ENCODE results near the gene COLQ.

COLQ gene

GRCh38 chr3:15453501-15453900, 68.0 kb downstream of the COLQ start:
- no peak for DNase-seq

GRCh38 chr3:15452961-15453360, 68.5 kb downstream of the COLQ start:
- no peak for DNase-seq

- no peak for DNase-seq
Measured at GRCh38 chr3:15452156-15452555, 69.3 kb downstream of the COLQ start.

GRCh38 chr3:15451216-15452113, 70.0 kb downstream of the COLQ start:
- DNase-seq, result no peak

GRCh38 chr3:15450438-15451215, 70.9 kb downstream of the COLQ start:
- no peak for DNase-seq

- DNase-seq, result no peak
Measured at GRCh38 chr3:15449489-15450224, 71.8 kb downstream of the COLQ start.

GRCh38 chr3:15443826-15444524, 77.5 kb downstream of the COLQ start:
- DNase-seq, result no peak

GRCh38 chr3:15440891-15441290, 80.6 kb downstream of the COLQ start:
- no peak for DNase-seq

- DNase-seq, result peak; percentile 42
Measured at GRCh38 chr3:15439476-15439875, 82.0 kb downstream of the COLQ start.

GRCh38 chr3:15438983-15439382, 82.5 kb downstream of the COLQ start:
- DNase-seq, result peak; percentile 75

- DNase-seq, result no peak
Measured at GRCh38 chr3:15436246-15436645, 85.3 kb downstream of the COLQ start.

GRCh38 chr3:15434756-15435155, 86.8 kb downstream of the COLQ start:
- no peak for DNase-seq

GRCh38 chr3:15433531-15433930, 88.0 kb downstream of the COLQ start:
- DNase-seq, result no peak

GRCh38 chr3:15431256-15431837, 90.2 kb downstream of the COLQ start:
- DNase-seq, result no peak

GRCh38 chr3:15430624-15431023, 90.9 kb downstream of the COLQ start:
- no peak for DNase-seq

GRCh38 chr3:15429080-15429479, 92.4 kb downstream of the COLQ start:
- DNase-seq, result no peak

- DNase-seq, result peak; percentile 61
Measured at GRCh38 chr3:15428539-15428938, 93.0 kb downstream of the COLQ start.

GRCh38 chr3:15427981-15428380, 93.5 kb downstream of the COLQ start:
- DNase-seq, result no peak

- peak; percentile 78 for DNase-seq
Measured at GRCh38 chr3:15427182-15427880, 94.2 kb downstream of the COLQ start, which contains the start of the genes EAF1 and METTL6. Gene EAF1 (plus strand): TSS chr3:15427598. CDS start chr3:15427780, 182 bp downstream. Gene METTL6 (minus strand): TSS chr3:15427544. CDS start chr3:15426511, 1,033 bp downstream.

- DNase-seq, result no peak
Measured at GRCh38 chr3:15426579-15427118, 94.9 kb downstream of the COLQ start.

- DNase-seq, result peak; percentile 70
Measured at GRCh38 chr3:15420871-15421270, 100.6 kb downstream of the COLQ start.

All from HCEC 1CT (cell line).